NCI-H2227 (cell line): ENCODE results near the gene CLEC5A.
"Not testable (repeated sequence)": the region's sequence is repeated elsewhere in the genome, so short reads cannot be mapped to it uniquely, and the experiment has no call there.

Source experiments
- DNase-seq: peaks from one replicate; lab custom pipeline; 2025; ENCODE audit not compliant: unreplicated experiment; lab: John Stamatoyannopoulos, UW

CLEC5A gene

GRCh38 chr7:141946796-141947195 lies at the start of gene CLEC5A:
CLEC5A (minus strand) TSS chr7:141946974; CDS start chr7:141946292, 682 bp downstream.
- DNase-seq: no peak

- DNase-seq: no peak
Measured at GRCh38 chr7:141993354-141993753, 46.6 kb upstream of the CLEC5A start.

GRCh38 chr7:141992688-141993087 lies 45.9 kb upstream of the CLEC5A start:
- no peak for DNase-seq

- DNase-seq: no peak
Measured at GRCh38 chr7:141992156-141992555, 45.4 kb upstream of the CLEC5A start.

- DNase-seq: no peak
Measured at GRCh38 chr7:141991140-141991539, 44.4 kb upstream of the CLEC5A start.

GRCh38 chr7:141990011-141990725 lies 43.4 kb upstream of the CLEC5A start:
- no peak for DNase-seq

- not testable (repeated sequence) for DNase-seq
Measured at GRCh38 chr7:141987803-141988202, 41.0 kb upstream of the CLEC5A start.

- no peak for DNase-seq
Measured at GRCh38 chr7:141986923-141987322, 40.1 kb upstream of the CLEC5A start.

- peak; percentile 17 for DNase-seq
Measured at GRCh38 chr7:141985926-141986325, 39.2 kb upstream of the CLEC5A start.

GRCh38 chr7:141979568-141979967 lies 32.8 kb upstream of the CLEC5A start:
- no peak for DNase-seq

GRCh38 chr7:141978351-141978750 lies 31.6 kb upstream of the CLEC5A start:
- DNase-seq: no peak

GRCh38 chr7:141976524-141977245 lies 29.9 kb upstream of the CLEC5A start:
- no peak for DNase-seq

- DNase-seq: peak; percentile 55
Measured at GRCh38 chr7:141975806-141976523, 29.2 kb upstream of the CLEC5A start.

GRCh38 chr7:141974831-141975230 lies 28.1 kb upstream of the CLEC5A start:
- no peak for DNase-seq

- DNase-seq: no peak
Measured at GRCh38 chr7:141973673-141974072, 26.9 kb upstream of the CLEC5A start, which contains the start of gene TAS2R38. TAS2R38 (minus strand) TSS chr7:141973773; CDS start chr7:141973689, 84 bp downstream.

GRCh38 chr7:141960687-141961422 lies 14.1 kb upstream of the CLEC5A start:
- DNase-seq: no peak

- no peak for DNase-seq
Measured at GRCh38 chr7:141956084-141956483, 9.3 kb upstream of the CLEC5A start.

GRCh38 chr7:141954334-141954733 lies 7.6 kb upstream of the CLEC5A start:
- no peak for DNase-seq

GRCh38 chr7:141952461-141952860 lies 5.7 kb upstream of the CLEC5A start:
- no peak for DNase-seq

GRCh38 chr7:141950806-141951205 lies 4.0 kb upstream of the CLEC5A start:
- DNase-seq: no peak

- DNase-seq: no peak
Measured at GRCh38 chr7:141949911-141950310, 3.1 kb upstream of the CLEC5A start.
